Measurements from ENCODE around the gene MAP3K7. TPM values are rescaled to one million over a fixed set of nuclear protein-coding genes. Genes with fewer than 3 reads are reported as not detected.

MAP3K7 gene
- total and polyA plus RNA-seq, 4 donors: 5.5 to 17.2 (median 11.5) TPM

DNA sequence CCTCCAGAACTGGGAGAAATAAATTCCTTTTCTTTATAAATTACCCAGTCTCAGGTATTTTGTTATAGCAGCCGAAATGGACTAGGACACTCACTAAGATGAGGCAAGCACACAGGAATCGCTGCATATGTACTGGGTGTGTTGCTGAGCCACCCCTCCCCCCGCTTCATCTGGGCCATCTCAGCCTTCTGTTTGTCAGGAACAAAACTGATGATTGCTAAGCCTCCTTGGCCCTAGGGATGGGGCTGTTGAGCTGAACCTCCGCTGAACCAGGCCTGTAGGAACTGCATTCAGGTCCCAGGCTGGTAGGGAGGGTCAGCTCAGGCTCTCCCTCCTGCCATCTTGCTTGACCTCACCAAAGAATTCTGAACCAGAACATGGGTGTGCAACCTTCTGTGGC, 108.6 kb downstream of the MAP3K7 start:
- Histone ChIP-seq H3K9ac (ENCODE audit: low read depth in 1 of 2, low read length in 2 of 2) (no peak overlapping the region), H3K9me3 (ENCODE audit: control insufficient read depth in 4 of 4, low read length in 3 of 4) (no peaks in the 10 kb centered on the region), H3K4me1 (ENCODE audit: control insufficient read depth in 4 of 4, insufficient read depth in 4 of 4, low read length in 3 of 4) (peaks cover 0 to 6% (median 2%) of the 10 kb centered on the region in 4 donors), H3K27me3 (ENCODE audit: control insufficient read depth in 4 of 4, insufficient read depth in 4 of 4, low read length in 3 of 4) (no peaks in the 10 kb centered on the region), H3K36me3 (ENCODE audit: control insufficient read depth in 4 of 4, insufficient read depth in 3 of 4, low read depth in 1 of 4, low read length in 3 of 4) (no peaks in the 10 kb centered on the region), H3K4me3 (ENCODE audit: low read depth in 1 of 3, low read length in 3 of 3) (no peak overlapping the region), H3K27ac (ENCODE audit: low read depth in 1 of 2, low read length in 2 of 2) (no peak overlapping the region)
- DNase-seq (ENCODE audit: low spot score): no peak
- TF ChIP-seq RAD21 (IDR thresholded peaks at IDR 0.05) (no peak), HNF4G (IDR thresholded peaks at IDR 0.05) (no peak), GABPA (IDR thresholded peaks at IDR 0.05 in 1 of 2, conservative IDR thresholded peaks at IDR 0.05 in 1 of 2) (no peak), JUND (IDR thresholded peaks at IDR 0.05) (no peak), FOXA1 (IDR thresholded peaks at IDR 0.05) (no peak), NR2F2 (IDR thresholded peaks at IDR 0.05) (no peak), HNF4A (conservative IDR thresholded peaks at IDR 0.05) (no peak)
- TF ChIP-seq, protein P1, sequence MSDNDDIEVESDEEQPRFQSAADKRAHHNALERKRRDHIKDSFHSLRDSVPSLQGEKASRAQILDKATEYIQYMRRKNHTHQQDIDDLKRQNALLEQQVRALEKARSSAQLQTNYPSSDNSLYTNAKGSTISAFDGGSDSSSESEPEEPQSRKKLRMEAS (IDR thresholded peaks at IDR 0.05): no peak
- TF ChIP-seq, protein P2, sequence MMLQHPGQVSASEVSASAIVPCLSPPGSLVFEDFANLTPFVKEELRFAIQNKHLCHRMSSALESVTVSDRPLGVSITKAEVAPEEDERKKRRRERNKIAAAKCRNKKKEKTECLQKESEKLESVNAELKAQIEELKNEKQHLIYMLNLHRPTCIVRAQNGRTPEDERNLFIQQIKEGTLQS (IDR thresholded peaks at IDR 0.05): no peak
- 91% methylated on average over 4 of the region's 4 CpGs for WGBS

DNA sequence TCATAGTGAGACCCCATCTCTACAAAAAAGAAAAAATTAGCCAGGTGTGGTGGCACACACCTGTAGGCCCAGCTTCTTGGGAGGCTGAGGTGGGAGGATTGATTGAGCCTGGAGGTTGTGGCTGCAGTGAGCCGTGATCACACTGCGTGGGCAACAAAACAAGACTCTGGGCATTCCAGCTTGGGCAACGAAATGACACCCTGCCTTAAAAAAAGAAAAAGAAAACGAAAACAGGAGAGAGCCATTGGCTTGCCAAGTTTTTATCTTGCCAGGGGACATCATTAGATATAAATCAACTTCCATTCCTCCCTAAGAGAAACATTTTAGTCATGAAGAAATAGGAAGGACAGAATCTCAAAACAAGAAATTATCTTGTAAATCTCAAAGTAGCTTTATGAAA, 109.5 kb downstream of the MAP3K7 start:
- TF ChIP-seq RAD21 (IDR thresholded peaks at IDR 0.05): no peak
- no peak for TF ChIP-seq FOXA1 (IDR thresholded peaks at IDR 0.05)
- no peak for TF ChIP-seq EGR1 (IDR thresholded peaks at IDR 0.05; ENCODE audit: low read depth in 2 of 2)
- no peak for TF ChIP-seq RXRA (IDR thresholded peaks at IDR 0.05)
- TF ChIP-seq HNF4G (IDR thresholded peaks at IDR 0.05): no peak
- TF ChIP-seq YY1 (IDR thresholded peaks at IDR 0.05): no peak
- no peak for TF ChIP-seq SP1 (IDR thresholded peaks at IDR 0.05)
- TF ChIP-seq CTCF (IDR thresholded peaks at IDR 0.05; ENCODE audit: low read depth, low read length, missing input control): no peak
- TF ChIP-seq, protein P1 (IDR thresholded peaks at IDR 0.05): no peak
- TF ChIP-seq FOXA2 (IDR thresholded peaks at IDR 0.05): no peak
- TF ChIP-seq ZBTB33 (IDR thresholded peaks at IDR 0.05): no peak
- TF ChIP-seq JUND (IDR thresholded peaks at IDR 0.05): no peak
- no peak for TF ChIP-seq NR2F2 (IDR thresholded peaks at IDR 0.05)
- Histone ChIP-seq H3K27ac (ENCODE audit: low read depth in 1 of 2, low read length in 2 of 2) (no peak overlapping the region), H3K4me3 (ENCODE audit: low read depth in 1 of 3, low read length in 3 of 3) (no peak overlapping the region), H3K9me3 (ENCODE audit: control insufficient read depth in 4 of 4, low read length in 3 of 4) (no peaks in the 10 kb centered on the region), H3K4me1 (ENCODE audit: control insufficient read depth in 4 of 4, insufficient read depth in 4 of 4, low read length in 3 of 4) (peaks cover 0 to 6% (median 2%) of the 10 kb centered on the region in 4 donors), H3K27me3 (ENCODE audit: control insufficient read depth in 4 of 4, insufficient read depth in 4 of 4, low read length in 3 of 4) (no peaks in the 10 kb centered on the region), H3K9ac (ENCODE audit: low read depth in 1 of 2, low read length in 2 of 2) (no peak overlapping the region), H3K36me3 (ENCODE audit: control insufficient read depth in 4 of 4, insufficient read depth in 3 of 4, low read depth in 1 of 4, low read length in 3 of 4) (no peaks in the 10 kb centered on the region)
- WGBS: 88% methylated on average over 4 of the region's 4 CpGs
- DNase-seq (ENCODE audit: low spot score): no peak

Measured in liver (tissue), 9 donors.